HG02642 (cell line): ENCODE measurements around the gene HJURP.

Experiments
- ATAC-seq: cut with Tn5 transposase; IDR thresholded peaks from one replicate; pipeline ENCODE4 v1.9.1; 2021; ENCODE audit warnings: mild to moderate bottlenecking; ENCODE audit not compliant: unreplicated experiment, poor library complexity

HJURP gene

GRCh38 chr2:233850745-233851144, 3.6 kb downstream of the HJURP start:
- ATAC-seq = no peak

GRCh38 chr2:233849607-233850271, 4.6 kb downstream of the HJURP start:
- ATAC-seq = no peak

- ATAC-seq = no peak
Measured at GRCh38 chr2:233848276-233848675, 6.1 kb downstream of the HJURP start.

- no peak for ATAC-seq
Measured at GRCh38 chr2:233847248-233847898, 7.0 kb downstream of the HJURP start.

GRCh38 chr2:233846387-233847247, 7.7 kb downstream of the HJURP start:
- no peak for ATAC-seq

GRCh38 chr2:233845301-233846060, 8.9 kb downstream of the HJURP start:
- no peak for ATAC-seq

- no peak for ATAC-seq
Measured at GRCh38 chr2:233844836-233845235, 9.5 kb downstream of the HJURP start.

- ATAC-seq = no peak
Measured at GRCh38 chr2:233844064-233844807, 10.1 kb downstream of the HJURP start.

- no peak for ATAC-seq
Measured at GRCh38 chr2:233841183-233841582, 13.2 kb downstream of the HJURP start.

GRCh38 chr2:233840520-233840919, 13.8 kb downstream of the HJURP start:
- no peak for ATAC-seq

GRCh38 chr2:233839447-233839820, 14.9 kb downstream of the HJURP start:
- ATAC-seq = no peak

GRCh38 chr2:233838726-233839446, 15.4 kb downstream of the HJURP start:
- no peak for ATAC-seq

GRCh38 chr2:233838251-233838650, 16.1 kb downstream of the HJURP start:
- no peak for ATAC-seq

- ATAC-seq = no peak
Measured at GRCh38 chr2:233837694-233838229, 16.6 kb downstream of the HJURP start.

- ATAC-seq = no peak
Measured at GRCh38 chr2:233836359-233836758, 18.0 kb downstream of the HJURP start.

GRCh38 chr2:233835230-233836186, 18.8 kb downstream of the HJURP start:
- ATAC-seq = no peak

- ATAC-seq = no peak
Measured at GRCh38 chr2:233833345-233833744, 21.0 kb downstream of the HJURP start.

- ATAC-seq = no peak
Measured at GRCh38 chr2:233832869-233833311, 21.4 kb downstream of the HJURP start.
